HCT116 (cell line): Measurements from ENCODE around the gene ADAT3. TPM values are rescaled to one million over a fixed set of nuclear protein-coding genes. Genes with fewer than 3 reads are reported as not detected.

Experiments used
- ATAC-seq: fragments of 200-7000 bp; cut with Tn5 transposase; 2 replicates; pipeline ENCODE4 v1.9.1; 2020; ENCODE audit warnings: mild to moderate bottlenecking, moderate library complexity
- BruUV-seq: library from RNA; stranded (reverse); fragments of 400-500 nt; replicated peaks from 2 replicates; lab custom pipeline; 2021; lab: Mats Ljungman, UMichigan
- CTCF ChIA-PET: fragments of 300-600 bp; sonication (Branson Sonifier 250); formaldehyde crosslinking; loops from one replicate; lab custom pipeline; 2021; ENCODE audit warnings: antibody characterized with exemption; lab: Charles Lee
- POLR2A ChIA-PET: fragments of 300-600, 350-600 bp; sonication (Branson Sonifier 250); formaldehyde crosslinking; loops from one replicate; lab custom pipeline; 2021; ENCODE audit warnings: antibody characterized with exemption; lab: Charles Lee
- RAD21 ChIA-PET, 2 experiments: fragments of 300-600 bp; sonication (Branson Sonifier 250); formaldehyde crosslinking; loops; one replicate each; lab custom pipeline; 2023; ENCODE audit warnings: low total read pairs in 2 of 2; ENCODE audit not compliant: uncharacterized antibody in 2 of 2, unreplicated experiment in 2 of 2, low non-redundant PET in 1 of 2; lab: Charles Lee
- DNase-seq: peaks from one replicate; pipeline ENCODE4 v3.0.0-alpha.2; 2010; ENCODE audit warnings: low read depth, low spot score
- H2AFZ ChIP-seq: fragments of 200-600 bp; shearing (Covaris generic), sonication (generic); 2 replicates; pipeline ENCODE4 v1.6.1; 2017; ENCODE audit warnings: low read depth, mixed run types, mixed read lengths, antibody characterized with exemption, low read length; ENCODE audit not compliant: poor library complexity, severe bottlenecking
- H3K27ac ChIP-seq: 2 replicates; pipeline ENCODE4 v1.5.1; 2012; ENCODE audit warnings: low read depth, low read length
- H3K27me3 ChIP-seq: fragments of 200-600 bp; sonication (generic); 2 replicates; pipeline ENCODE4 v1.6.1; 2016; ENCODE audit warnings: mixed run types, low read length, mixed read lengths; ENCODE audit not compliant: insufficient read depth
- H3K36me3 ChIP-seq, 2 experiments: fragments of 200-500 bp in 1 of 2; fragments of 200-600 bp in 1 of 2; sonication (Bioruptor generic) in 1 of 2; sonication (generic) in 1 of 2; 2 replicates each; pipeline versions ENCODE4 v1.5.1 to v1.6.1; 2014 to 2016; ENCODE audit warnings: low read length in 2 of 2, inconsistent platforms in 1 of 2, mixed read lengths in 1 of 2, mixed run types in 1 of 2; ENCODE audit not compliant: insufficient read depth in 2 of 2, control insufficient read depth in 1 of 2
- H3K4me1 ChIP-seq, 2 experiments: fragments of 200-600 bp in 1 of 2; sonication (generic) in 1 of 2; 2 replicates each; pipeline versions ENCODE4 v1.5.1 to v1.6.1; 2012 to 2017; ENCODE audit warnings: low read length in 2 of 2, inconsistent platforms in 1 of 2, mild to moderate bottlenecking in 1 of 2, mixed read lengths in 1 of 2, mixed run types in 1 of 2, moderate library complexity in 1 of 2; ENCODE audit not compliant: insufficient read depth in 2 of 2, control insufficient read depth in 1 of 2
- H3K4me2 ChIP-seq: fragments of 200-600 bp; sonication (generic); 2 replicates; pipeline ENCODE4 v1.6.1; 2017; ENCODE audit warnings: mixed run types, low read length, mixed read lengths
- H3K4me3 ChIP-seq, 2 experiments: fragments of 200-600 bp in 1 of 2; sonication (generic) in 1 of 2; replicated peaks in 1 of 2; 2 replicates each; pipeline ENCODE4 v1.5.1; 2011 to 2016; ENCODE audit warnings: low read length in 2 of 2, control low read depth in 1 of 2, low read depth in 1 of 2, mild to moderate bottlenecking in 1 of 2, mixed read lengths in 1 of 2, mixed run types in 1 of 2
- H3K79me2 ChIP-seq: fragments of 200-600 bp; sonication (generic); 2 replicates; pipeline ENCODE4 v1.6.1; 2017; ENCODE audit warnings: mild to moderate bottlenecking, mixed run types, low read length, moderate library complexity, mixed read lengths; ENCODE audit not compliant: insufficient read depth
- H3K9ac ChIP-seq: fragments of 200-600 bp; sonication (generic); 2 replicates; pipeline ENCODE4 v1.6.1; 2016; ENCODE audit warnings: low read length, mixed read lengths
- H3K9me2 ChIP-seq: fragments of 200-600 bp; sonication (generic), shearing (Covaris generic); 2 replicates; pipeline ENCODE4 v1.6.1; 2017; ENCODE audit warnings: mixed run types, mild to moderate bottlenecking, moderate library complexity; ENCODE audit not compliant: insufficient read depth
- H3K9me3 ChIP-seq, 2 experiments: fragments of 200-500 bp in 1 of 2; fragments of 200-600 bp in 1 of 2; sonication (Bioruptor generic) in 1 of 2; sonication (generic) in 1 of 2; 2 replicates each; pipeline ENCODE4 v1.6.1; 2014 to 2017; ENCODE audit warnings: low read length in 2 of 2, mixed read lengths in 2 of 2, inconsistent platforms in 1 of 2, low read depth in 1 of 2, mild to moderate bottlenecking in 1 of 2, mixed run types in 1 of 2, moderate library complexity in 1 of 2; ENCODE audit not compliant: control insufficient read depth in 1 of 2, insufficient read depth in 1 of 2
- H4K20me1 ChIP-seq: fragments of 200-600 bp; sonication (generic), shearing (Covaris generic); 2 replicates; pipeline ENCODE4 v1.6.1; 2017; ENCODE audit warnings: mixed run types, mild to moderate bottlenecking, moderate library complexity; ENCODE audit not compliant: insufficient read depth
- CBX3 ChIP-seq: IDR thresholded peaks from 2 replicates; pipeline ENCODE4 v1.6.1; 2012; ENCODE audit warnings: low read depth
- CEBPB ChIP-seq: IDR thresholded peaks from 2 replicates; pipeline ENCODE4 v1.6.1; 2012; ENCODE audit warnings: low read depth
- EGR1 ChIP-seq: IDR thresholded peaks from 2 replicates; pipeline ENCODE4 v1.6.1; 2012; ENCODE audit warnings: low read depth
- ELF1 ChIP-seq: IDR thresholded peaks from 2 replicates; pipeline ENCODE4 v1.6.1; 2012; ENCODE audit warnings: low read depth, borderline replicate concordance
- EZH2 ChIP-seq: fragments of 200-600 bp; sonication (generic); IDR thresholded peaks from 2 replicates; pipeline ENCODE4 v1.6.1; 2017; ENCODE audit warnings: antibody characterized with exemption, mixed run types
- FOSL1 ChIP-seq: IDR thresholded peaks from 2 replicates; pipeline ENCODE4 v1.6.1; 2012; ENCODE audit warnings: low read depth
- JUND ChIP-seq: IDR thresholded peaks from 2 replicates; pipeline ENCODE4 v1.6.1; 2012
- POLR2A ChIP-seq: IDR thresholded peaks from 2 replicates; pipeline ENCODE4 v1.7.0; 2011; ENCODE audit warnings: borderline replicate concordance; ENCODE audit not compliant: insufficient read depth, insufficient read length; ENCODE audit errors: extremely low read depth
- RAD21 ChIP-seq: IDR thresholded peaks from 2 replicates; pipeline ENCODE4 v1.6.1; 2012; ENCODE audit warnings: low read depth, mild to moderate bottlenecking
- SIN3A ChIP-seq: IDR thresholded peaks from 2 replicates; pipeline ENCODE4 v1.6.1; 2012; ENCODE audit warnings: low read depth
- TCF7L2 ChIP-seq: IDR thresholded peaks from 2 replicates; pipeline ENCODE4 v1.7.0; 2011; ENCODE audit warnings: borderline replicate concordance, inconsistent platforms; ENCODE audit not compliant: insufficient read depth, insufficient read length; ENCODE audit errors: extremely low read depth
- YY1 ChIP-seq: IDR thresholded peaks from 2 replicates; pipeline ENCODE4 v1.6.1; 2011; ENCODE audit warnings: low read length, low read depth, moderate library complexity, mild to moderate bottlenecking; ENCODE audit not compliant: insufficient replicate concordance; ENCODE audit errors: extremely low read depth
- ZFX ChIP-seq: fragments of 450-650 bp; IDR thresholded peaks from 2 replicates; pipeline ENCODE4 v1.6.1; 2017
- intact Hi-C: fragments of 100-400 bp; cut with micrococcal nuclease; formaldehyde crosslinking; loops from 2 replicates; pipeline ENCODE4 v1.10.0; 2022
- total RNA-seq: library from RNA; stranded (reverse); gene quantifications from one replicate; pipeline ENCODE4 v1.2.1, GENCODE V29; 2021; ENCODE audit not compliant: unreplicated experiment
- TF ChIP-seq, protein P1 (sequence below): IDR thresholded peaks from 2 replicates; pipeline ENCODE4 v1.6.1; 2012; ENCODE audit warnings: low read depth
- TF ChIP-seq, protein P2 (sequence below): IDR thresholded peaks from 2 replicates; pipeline ENCODE4 v1.6.1; 2012

ADAT3 gene
- total RNA-seq, 1 experiment from 2014 or later, result 15.9 TPM

DNA sequence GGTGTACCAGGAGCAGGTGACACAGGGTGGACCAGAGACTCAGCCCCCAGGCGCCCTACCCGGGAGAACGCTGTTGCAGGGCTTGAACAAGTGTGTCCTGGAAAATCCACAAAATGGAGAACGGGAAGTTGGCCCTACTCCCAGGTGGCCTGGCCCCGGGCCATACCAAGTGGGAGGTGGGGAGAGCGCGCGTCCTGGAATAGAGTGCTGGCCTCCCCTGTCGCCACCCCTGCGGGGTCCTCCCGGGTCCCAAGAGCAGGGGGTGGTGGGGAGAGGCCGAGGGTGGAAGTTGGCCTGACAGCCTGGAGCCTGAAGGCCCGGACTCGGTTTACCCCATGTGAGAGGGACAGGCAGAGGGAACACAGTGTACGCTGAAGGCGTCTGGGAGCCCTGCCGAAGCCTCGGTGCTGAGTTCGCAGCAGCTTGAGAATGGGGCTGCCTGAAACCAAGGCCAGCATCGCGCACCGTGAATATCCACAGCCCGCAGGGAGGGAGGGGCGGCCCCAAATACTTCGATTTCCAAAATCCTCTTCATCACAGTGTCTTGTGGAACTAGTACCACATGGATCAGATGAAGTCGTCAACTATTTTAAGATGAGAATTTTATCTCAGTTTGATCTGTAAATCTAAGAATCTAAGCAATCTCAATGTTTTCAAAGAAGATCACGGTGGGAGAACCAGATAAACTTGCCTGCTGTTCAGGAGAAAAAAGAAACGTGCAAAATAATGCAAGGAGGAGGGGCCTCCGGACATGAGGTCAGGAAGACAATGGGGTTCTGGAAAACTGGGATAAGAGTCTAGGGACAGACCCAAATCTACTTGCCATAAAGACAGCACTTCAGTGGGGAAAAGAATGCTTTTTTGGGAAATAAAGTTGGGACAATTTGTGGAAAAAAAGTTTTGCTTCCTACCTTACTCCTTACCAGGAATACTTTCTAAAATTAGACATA is 31.4 kb upstream of the ADAT3 start:
- RAD21 ChIA-PET, result no interaction called here
- H3K79me2 ChIP-seq, result peaks cover 49% of the 10 kb centered on the region

More for the DNA sequence above, 31.4 kb upstream of the ADAT3 start:
- Histone ChIP-seq H3K9ac (peak overlapping the region; percentile 95), H3K9me2 (no peaks in the 10 kb centered on the region)
- no peak for DNase-seq
- TF ChIP-seq FOSL1, result no peak
- no peak for TF ChIP-seq EZH2
- TF ChIP-seq SIN3A, result no peak
- no peak for TF ChIP-seq TCF7L2
- no peak for TF ChIP-seq RAD21
- no peak for TF ChIP-seq ZFX
- TF ChIP-seq YY1, result no peak
- TF ChIP-seq, protein P1, sequence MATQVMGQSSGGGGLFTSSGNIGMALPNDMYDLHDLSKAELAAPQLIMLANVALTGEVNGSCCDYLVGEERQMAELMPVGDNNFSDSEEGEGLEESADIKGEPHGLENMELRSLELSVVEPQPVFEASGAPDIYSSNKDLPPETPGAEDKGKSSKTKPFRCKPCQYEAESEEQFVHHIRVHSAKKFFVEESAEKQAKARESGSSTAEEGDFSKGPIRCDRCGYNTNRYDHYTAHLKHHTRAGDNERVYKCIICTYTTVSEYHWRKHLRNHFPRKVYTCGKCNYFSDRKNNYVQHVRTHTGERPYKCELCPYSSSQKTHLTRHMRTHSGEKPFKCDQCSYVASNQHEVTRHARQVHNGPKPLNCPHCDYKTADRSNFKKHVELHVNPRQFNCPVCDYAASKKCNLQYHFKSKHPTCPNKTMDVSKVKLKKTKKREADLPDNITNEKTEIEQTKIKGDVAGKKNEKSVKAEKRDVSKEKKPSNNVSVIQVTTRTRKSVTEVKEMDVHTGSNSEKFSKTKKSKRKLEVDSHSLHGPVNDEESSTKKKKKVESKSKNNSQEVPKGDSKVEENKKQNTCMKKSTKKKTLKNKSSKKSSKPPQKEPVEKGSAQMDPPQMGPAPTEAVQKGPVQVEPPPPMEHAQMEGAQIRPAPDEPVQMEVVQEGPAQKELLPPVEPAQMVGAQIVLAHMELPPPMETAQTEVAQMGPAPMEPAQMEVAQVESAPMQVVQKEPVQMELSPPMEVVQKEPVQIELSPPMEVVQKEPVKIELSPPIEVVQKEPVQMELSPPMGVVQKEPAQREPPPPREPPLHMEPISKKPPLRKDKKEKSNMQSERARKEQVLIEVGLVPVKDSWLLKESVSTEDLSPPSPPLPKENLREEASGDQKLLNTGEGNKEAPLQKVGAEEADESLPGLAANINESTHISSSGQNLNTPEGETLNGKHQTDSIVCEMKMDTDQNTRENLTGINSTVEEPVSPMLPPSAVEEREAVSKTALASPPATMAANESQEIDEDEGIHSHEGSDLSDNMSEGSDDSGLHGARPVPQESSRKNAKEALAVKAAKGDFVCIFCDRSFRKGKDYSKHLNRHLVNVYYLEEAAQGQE, result no peak
- no peak for TF ChIP-seq CBX3
- no peak for TF ChIP-seq CEBPB
- TF ChIP-seq, protein P2, sequence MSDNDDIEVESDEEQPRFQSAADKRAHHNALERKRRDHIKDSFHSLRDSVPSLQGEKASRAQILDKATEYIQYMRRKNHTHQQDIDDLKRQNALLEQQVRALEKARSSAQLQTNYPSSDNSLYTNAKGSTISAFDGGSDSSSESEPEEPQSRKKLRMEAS, result no peak
- no peak for TF ChIP-seq POLR2A
- TF ChIP-seq ELF1, result no peak
- no peak for TF ChIP-seq JUND
- TF ChIP-seq EGR1, result no peak
- TF ChIP-seq, all 23 proteins: peak for 0
- H4K20me1 ChIP-seq, result peaks cover 11% of the 10 kb centered on the region; the same call in 1 of the 2 replicates
- ChIA-PET POLR2A (interaction anchor here (0.7 kb wide), 2 partner anchors 16 to 196 kb away, joined by 3 to 4 read pairs; no protein-coding TSS in a partner anchor), CTCF (interaction anchor here (3.3 kb wide), 1 partner anchor 9 kb away, joined by 12 read pairs; no protein-coding TSS in a partner anchor)
- H3K36me3 ChIP-seq, result peaks cover 3 to 13% of the 10 kb centered on the region in 2 experiments; a peak in 2 of 4 replicates
- intact Hi-C loops, result no loop called here
- H3K27me3 ChIP-seq, result no peaks in the 10 kb centered on the region
- no peak overlapping the region for H2AFZ ChIP-seq
- H3K4me3 ChIP-seq, result peak overlapping the region; percentile 76 to 95; a peak in 3 of 4 replicates
- H3K9me3 ChIP-seq, result no peaks in the 10 kb centered on the region
- peak overlapping the region; percentile 98 for H3K4me2 ChIP-seq
- peak overlapping the region; percentile 95 for H3K27ac ChIP-seq
- no TSS peak for BruUV-seq
- no peak for ATAC-seq
- H3K4me1 ChIP-seq, result peaks cover 15 to 28% of the 10 kb centered on the region in 2 experiments
